K562 (cell line): ENCODE measurements around the gene RIC3. TPM values are rescaled to one million over a fixed set of nuclear protein-coding genes. Genes with fewer than 3 reads are reported as not detected.

Experiments
- ATAC-seq: fragments of 200-7000 bp; cut with Tn5 transposase; 3 replicates; pipeline ENCODE4 v1.9.1; 2020; ENCODE audit warnings: moderate library complexity
- BruUV-seq: library from RNA; stranded (reverse); fragments of 400-500 nt; replicated peaks from 2 replicates; lab custom pipeline; 2021; lab: Mats Ljungman, UMichigan
- CTCF ChIA-PET: fragments of 300-600 bp; formaldehyde crosslinking; extraction: SDS; loops from one replicate; lab custom pipeline; 2021; ENCODE audit warnings: low intra/inter-chr PET ratio; lab: Yijun Ruan, JAX
- POLR2A ChIA-PET: fragments of 300-600, 350-650 bp; sonication (Branson Sonifier 250); formaldehyde crosslinking; extraction: SDS; loops from one replicate; lab custom pipeline; 2021; ENCODE audit warnings: antibody characterized with exemption, inconsistent platforms; lab: Yijun Ruan, JAX
- DNase-seq, 4 experiments: peaks; one replicate each; pipeline versions ENCODE4 v3.0.0 to v3.0.0-alpha.2; 2011 to 2018; ENCODE audit warnings: low spot score in 3 of 4, mixed read lengths in 3 of 4; ENCODE audit errors: extremely low read depth in 1 of 4
- FAIRE-seq: peaks from 2 replicates; lab custom pipeline; 2011; peaks lifted over from hg19 to GRCh38; lab: Jason Lieb, UNC
- H2AFZ ChIP-seq: 2 replicates; pipeline ENCODE4 v1.6.0; 2011; ENCODE audit warnings: low read depth, low read length, control low read depth, inconsistent platforms
- H3K27ac ChIP-seq: fragments of 200-600 bp; 3 replicates; pipeline ENCODE4 v1.8.0; 2011; ENCODE audit warnings: low read depth, mild to moderate bottlenecking, control low read depth, inconsistent platforms, low read length, moderate library complexity, mixed read lengths; ENCODE audit errors: extremely low read depth
- H3K27me3 ChIP-seq, 2 experiments: fragments of 300-600 bp in 1 of 2; 2 replicates in 1 of 2; 3 replicates in 1 of 2; pipeline versions ENCODE4 v1.6.0 to v1.8.0; 2011; ENCODE audit warnings: inconsistent platforms in 2 of 2, low read length in 2 of 2, mild to moderate bottlenecking in 1 of 2, mixed read lengths in 1 of 2, moderate library complexity in 1 of 2; ENCODE audit not compliant: control insufficient read depth in 2 of 2, insufficient read depth in 2 of 2
- H3K36me3 ChIP-seq: fragments of 300-600 bp; 3 replicates; pipeline ENCODE4 v1.8.0; 2011; ENCODE audit warnings: mild to moderate bottlenecking, low read length, inconsistent platforms; ENCODE audit not compliant: control insufficient read depth, insufficient read depth
- H3K4me1 ChIP-seq, 2 experiments: fragments of 200-600 bp in 1 of 2; replicated peaks in 1 of 2; 2 replicates in 1 of 2; 3 replicates in 1 of 2; pipeline versions ENCODE4 v1.5.1 to v1.8.0; 2011; ENCODE audit warnings: inconsistent platforms in 2 of 2, low read length in 2 of 2, mild to moderate bottlenecking in 1 of 2, mixed read lengths in 1 of 2, moderate library complexity in 1 of 2; ENCODE audit not compliant: control insufficient read depth in 2 of 2, insufficient read depth in 2 of 2
- H3K4me2 ChIP-seq: 2 replicates; pipeline ENCODE4 v1.6.1; 2011; ENCODE audit warnings: low read length, control low read depth, inconsistent platforms, mixed read lengths; ENCODE audit not compliant: insufficient read depth
- H3K4me3 ChIP-seq: fragments of 200-600 bp; sonication (generic), shearing (Covaris generic); 2 replicates; pipeline ENCODE4 v1.5.1; 2016; ENCODE audit warnings: control low read depth, inconsistent platforms
- H3K79me2 ChIP-seq: fragments of 200-600 bp; 3 replicates; pipeline ENCODE4 v1.8.0; 2011; ENCODE audit warnings: low read length, inconsistent platforms; ENCODE audit not compliant: control insufficient read depth, insufficient read depth
- H3K9ac ChIP-seq, 2 experiments: 2 replicates each; pipeline versions ENCODE4 v1.6.0 to v1.6.1; 2011; ENCODE audit warnings: low read depth in 2 of 2, low read length in 2 of 2, control low read depth in 1 of 2, inconsistent platforms in 1 of 2, mild to moderate bottlenecking in 1 of 2, mixed read lengths in 1 of 2; ENCODE audit not compliant: insufficient read depth in 1 of 2
- H3K9me1 ChIP-seq: one replicate; pipeline ENCODE4 v1.6.0; 2011; ENCODE audit warnings: inconsistent platforms, mild to moderate bottlenecking, low read length, moderate library complexity; ENCODE audit not compliant: control insufficient read depth, insufficient read depth
- H3K9me3 ChIP-seq: replicated peaks from 2 replicates; pipeline ENCODE4 v1.5.1; 2011; ENCODE audit warnings: low read depth, low read length, inconsistent platforms; ENCODE audit not compliant: control insufficient read depth, insufficient read depth
- H4K20me1 ChIP-seq: replicated peaks from 2 replicates; pipeline ENCODE4 v1.6.1; 2011; ENCODE audit warnings: low read length, inconsistent platforms, mixed read lengths; ENCODE audit not compliant: control insufficient read depth, insufficient read depth
- BRF2 ChIP-seq: IDR thresholded peaks from 3 replicates; pipeline ENCODE4 v1.6.1; 2011; ENCODE audit warnings: borderline replicate concordance, mild to moderate bottlenecking; ENCODE audit not compliant: insufficient read length, insufficient read depth
- CEBPG ChIP-seq, 3 experiments: fragments of 200-800 bp in 1 of 3; sonication (Bioruptor generic) in 1 of 3; sonication (generic) in 1 of 3; formaldehyde crosslinking in 1 of 3; IDR thresholded peaks in 2 of 3; conservative IDR thresholded peaks in 1 of 3; 2 replicates each; pipeline versions ENCODE4 v1.6.1 to v1.8.0; 2016 to 2022; ENCODE audit warnings: missing compliant biosample characterization in 2 of 3, missing genetic modification characterization in 2 of 3, mild to moderate bottlenecking in 1 of 3, missing genetic modification reagents in 1 of 3
- ELF1 ChIP-seq: fragments of 200-800 bp; sonication (Bioruptor generic); IDR thresholded peaks from 2 replicates; pipeline ENCODE4 v1.6.1; 2016; ENCODE audit warnings: missing genetic modification characterization, missing compliant biosample characterization
- NEUROD1 ChIP-seq: fragments of 150-350 bp; IDR thresholded peaks from 2 replicates; pipeline ENCODE4 v1.6.1; 2014; ENCODE audit warnings: borderline replicate concordance, low read length, low read depth; ENCODE audit not compliant: partially characterized antibody
- NR2C2 ChIP-seq, 2 experiments: fragments of 200-800 bp in 1 of 2; sonication (Bioruptor generic) in 1 of 2; sonication (generic) in 1 of 2; formaldehyde crosslinking in 1 of 2; IDR thresholded peaks; 2 replicates each; pipeline versions ENCODE4 v1.6.1 to v1.8.0; 2016 to 2022; ENCODE audit warnings: mild to moderate bottlenecking in 1 of 2, missing compliant biosample characterization in 1 of 2, missing genetic modification characterization in 1 of 2, missing genetic modification reagents in 1 of 2
- POLR2AphosphoS2 ChIP-seq: IDR thresholded peaks from 2 replicates; pipeline ENCODE4 v1.6.1; 2012; ENCODE audit warnings: low read length, improper control_type of control experiment
- PRMT5 ChIP-seq: sonication (generic); formaldehyde crosslinking; IDR thresholded peaks from 2 replicates; pipeline ENCODE4 v1.5.0; 2020; ENCODE audit warnings: missing genetic modification reagents
- RUNX1 ChIP-seq: sonication (generic); IDR thresholded peaks from 2 replicates; pipeline ENCODE4 v1.6.1; 2016; ENCODE audit warnings: antibody characterized with exemption, low read depth
- SOX6 ChIP-seq: fragments of 450-650 bp; IDR thresholded peaks from 2 replicates; pipeline ENCODE4 v1.6.1; 2014; ENCODE audit warnings: mild to moderate bottlenecking
- ZC3H4 ChIP-seq: sonication (generic); formaldehyde crosslinking; IDR thresholded peaks from 2 replicates; pipeline ENCODE4 v1.9.0; 2021; ENCODE audit warnings: missing genetic modification reagents, borderline replicate concordance
- ZFP1 ChIP-seq: fragments of 450-650 bp; formaldehyde crosslinking; IDR thresholded peaks from 2 replicates; pipeline ENCODE4 v1.4.0; 2020; ENCODE audit warnings: mild to moderate bottlenecking, mixed read lengths
- ZNF740 ChIP-seq, 3 experiments: fragments of 200-800 bp in 1 of 3; sonication (Bioruptor generic) in 1 of 3; sonication (generic) in 1 of 3; formaldehyde crosslinking in 1 of 3; IDR thresholded peaks; 2 replicates each; pipeline versions ENCODE4 v1.6.1 to v1.8.0; 2016 to 2022; ENCODE audit warnings: mild to moderate bottlenecking in 2 of 3, missing compliant biosample characterization in 2 of 3, missing genetic modification characterization in 2 of 3, missing genetic modification reagents in 1 of 3
- WGBS: fragments of 100-300 bp; shearing (Covaris generic); methylation state at CpG from one replicate; pipeline ENCODE4 v1.1.6; 2016; ENCODE audit warnings: low coverage, mixed read lengths; ENCODE audit not compliant: insufficient coverage; ENCODE audit errors: missing lambda C conversion rate; 5-methylcytosine and 5-hydroxymethylcytosine counted together
- in situ Hi-C: fragments of 300-500 bp; cut with MboI; formaldehyde crosslinking; loops from 4 replicates; pipeline ENCODE4 v1.15.0; 2018; ENCODE audit warnings: inconsistent platforms, mixed read lengths
- intact Hi-C: fragments of 100-400 bp; cut with micrococcal nuclease; formaldehyde crosslinking; loops from 2 replicates; pipeline ENCODE4 v1.14.2; 2022
- polyA plus RNA-seq, 8 experiments: library from polyadenylated mRNA; depleted of rRNA in 4 of 8; stranded (reverse) in 5 of 8; unstranded in 3 of 8; fragments of >200 nt; fragmentation: Nextera tagmentation in 2 of 8; fragmentation: Illumina TruSeq in 1 of 8; extraction: Ambion mirVana in 2 of 8; extraction: Trizol in 1 of 8; gene quantifications; 2 replicates each; pipeline versions ENCODE4 v1.2.1 to v1.2.3, GENCODE V29; 2011 to 2014; ENCODE audit warnings: inconsistent platforms in 1 of 8, missing spikeins in 1 of 8
- total RNA-seq, 7 experiments: library from RNA; depleted of rRNA in 6 of 7; stranded (reverse); fragments of >200 nt in 6 of 7; fragmentation: Illumina TruSeq in 2 of 7; extraction: Trizol in 2 of 7; gene quantifications; 2 replicates each; pipeline versions ENCODE4 v1.2.1 to v1.2.3, GENCODE V29; 2011 to 2021; ENCODE audit warnings: low replicate concordance in 1 of 7
- TF ChIP-seq, protein P1 (sequence below): fragments of 250-450 bp; sonication (Bioruptor Pico); IDR thresholded peaks from 2 replicates; pipeline ENCODE4 v1.4.0; 2020; ENCODE audit warnings: mild to moderate bottlenecking, moderate library complexity

RIC3 gene
- total and polyA plus RNA-seq, 9 of the 15 experiments (the other 6 are each of a cell fraction or from before 2014, with no cell fraction given): 0.03 to 0.16 (median 0.05) TPM; not detected in 4

DNA sequence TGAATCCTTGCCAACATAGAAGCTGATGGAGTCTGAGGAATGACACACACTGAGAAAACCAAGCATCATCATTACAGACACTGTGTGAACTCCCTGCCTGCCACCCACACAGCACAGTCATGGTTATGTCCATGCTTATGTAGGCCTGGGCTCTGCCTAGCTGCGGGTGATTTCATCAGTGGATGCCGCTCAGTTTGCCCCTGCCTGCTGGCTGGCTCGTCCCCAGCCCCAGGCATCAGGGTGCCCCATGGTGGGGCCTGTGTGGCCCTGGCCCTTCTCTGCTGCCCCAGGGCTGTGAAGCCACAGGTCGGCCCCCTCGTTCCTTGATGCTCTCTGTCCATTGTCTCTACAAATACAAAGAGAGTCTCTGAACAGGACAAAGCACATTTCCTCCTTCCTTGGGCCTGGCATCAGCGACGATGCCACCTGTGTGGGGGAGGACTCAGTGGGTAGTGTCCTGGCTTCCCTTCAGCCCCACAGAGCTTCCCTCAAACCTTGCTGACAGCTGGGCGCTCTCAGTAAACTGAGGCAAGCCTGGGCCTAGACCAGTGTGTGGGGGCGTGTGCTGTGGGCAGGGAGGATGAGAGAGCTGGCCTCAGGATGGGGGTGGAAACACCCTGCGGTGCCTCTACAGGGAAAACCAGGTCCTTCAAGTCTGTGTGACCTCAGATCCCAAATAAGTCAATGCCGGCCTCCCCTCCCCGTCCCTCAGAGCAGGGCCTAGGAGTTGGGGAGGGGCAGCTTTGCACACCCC lies 107.8 kb downstream of the RIC3 start:
- peaks cover 0 to 46% of the 10 kb centered on the region in 2 experiments; a peak in 3 of 5 replicates for H3K27me3 ChIP-seq
- FAIRE-seq: no peak
- TF ChIP-seq NEUROD1 (no peak), BRF2 (no peak), NR2C2 (CRISPR knock-in tag; IDR thresholded peaks at IDR 0.05) (no peak), NR2C2 (tag; IDR thresholded peaks at IDR 0.05) (no peak), RUNX1 (no peak), PRMT5 (CRISPR knock-in tag) (no peak), ZC3H4 (CRISPR knock-in tag) (no peak), SOX6 (no peak), ELF1 (no peak), ZNF740 (CRISPR knock-in tag; IDR thresholded peaks at IDR 0.05) (no peak), ZNF740 (tag; IDR thresholded peaks at IDR 0.05) (no peak), CEBPG (CRISPR knock-in tag; IDR thresholded peaks at IDR 0.05) (no peak), CEBPG (tag; conservative IDR thresholded peaks at IDR 0.05 in 1 of 2, IDR thresholded peaks at IDR 0.05 in 1 of 2) (no peak), POLR2AphosphoS2 (no peak), ZFP1 (CRISPR knock-in tag) (no peak)
- TF ChIP-seq, protein P1, sequence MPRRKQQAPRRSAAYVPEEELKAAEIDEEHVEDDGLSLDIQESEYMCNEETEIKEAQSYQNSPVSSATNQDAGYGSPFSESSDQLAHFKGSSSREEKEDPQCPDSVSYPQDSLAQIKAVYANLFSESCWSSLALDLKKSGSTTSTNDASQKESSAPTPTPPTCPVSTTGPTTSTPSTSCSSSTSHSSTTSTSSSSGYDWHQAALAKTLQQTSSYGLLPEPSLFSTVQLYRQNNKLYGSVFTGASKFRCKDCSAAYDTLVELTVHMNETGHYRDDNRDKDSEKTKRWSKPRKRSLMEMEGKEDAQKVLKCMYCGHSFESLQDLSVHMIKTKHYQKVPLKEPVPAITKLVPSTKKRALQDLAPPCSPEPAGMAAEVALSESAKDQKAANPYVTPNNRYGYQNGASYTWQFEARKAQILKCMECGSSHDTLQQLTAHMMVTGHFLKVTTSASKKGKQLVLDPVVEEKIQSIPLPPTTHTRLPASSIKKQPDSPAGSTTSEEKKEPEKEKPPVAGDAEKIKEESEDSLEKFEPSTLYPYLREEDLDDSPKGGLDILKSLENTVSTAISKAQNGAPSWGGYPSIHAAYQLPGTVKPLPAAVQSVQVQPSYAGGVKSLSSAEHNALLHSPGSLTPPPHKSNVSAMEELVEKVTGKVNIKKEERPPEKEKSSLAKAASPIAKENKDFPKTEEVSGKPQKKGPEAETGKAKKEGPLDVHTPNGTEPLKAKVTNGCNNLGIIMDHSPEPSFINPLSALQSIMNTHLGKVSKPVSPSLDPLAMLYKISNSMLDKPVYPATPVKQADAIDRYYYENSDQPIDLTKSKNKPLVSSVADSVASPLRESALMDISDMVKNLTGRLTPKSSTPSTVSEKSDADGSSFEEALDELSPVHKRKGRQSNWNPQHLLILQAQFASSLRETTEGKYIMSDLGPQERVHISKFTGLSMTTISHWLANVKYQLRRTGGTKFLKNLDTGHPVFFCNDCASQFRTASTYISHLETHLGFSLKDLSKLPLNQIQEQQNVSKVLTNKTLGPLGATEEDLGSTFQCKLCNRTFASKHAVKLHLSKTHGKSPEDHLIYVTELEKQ (CRISPR knock-in tag): no peak

More for the DNA sequence above, 107.8 kb downstream of the RIC3 start:
- no peak for DNase-seq
- H3K4me2 ChIP-seq: no peak overlapping the region
- no peak overlapping the region for H3K9ac ChIP-seq
- H3K9me3 ChIP-seq: no peaks in the 10 kb centered on the region
- H3K9me1 ChIP-seq: no peaks in the 10 kb centered on the region
- ChIA-PET CTCF (no interaction called here), POLR2A (interaction anchor here (2.4 kb wide), 1 partner anchor 10 kb away, joined by 5 read pairs; no protein-coding TSS in a partner anchor)
- no peak overlapping the region for H3K27ac ChIP-seq
- BruUV-seq: no TSS peak
- in situ Hi-C loops: no loop called here
- no peak overlapping the region for H3K4me3 ChIP-seq
- no peaks in the 10 kb centered on the region; the same call in 1 of the 2 replicates for H4K20me1 ChIP-seq
- no peaks in the 10 kb centered on the region; a peak in 1 of 5 replicates for H3K4me1 ChIP-seq
- H3K36me3 ChIP-seq: no peaks in the 10 kb centered on the region
- no peak overlapping the region for H2AFZ ChIP-seq
- WGBS: 1% methylated on average over 12 of the region's 12 CpGs
- no peaks in the 10 kb centered on the region for H3K79me2 ChIP-seq
- ATAC-seq: no peak
- intact Hi-C loops: no loop called here
